ENCODE results near the gene CDH13.

DNA sequence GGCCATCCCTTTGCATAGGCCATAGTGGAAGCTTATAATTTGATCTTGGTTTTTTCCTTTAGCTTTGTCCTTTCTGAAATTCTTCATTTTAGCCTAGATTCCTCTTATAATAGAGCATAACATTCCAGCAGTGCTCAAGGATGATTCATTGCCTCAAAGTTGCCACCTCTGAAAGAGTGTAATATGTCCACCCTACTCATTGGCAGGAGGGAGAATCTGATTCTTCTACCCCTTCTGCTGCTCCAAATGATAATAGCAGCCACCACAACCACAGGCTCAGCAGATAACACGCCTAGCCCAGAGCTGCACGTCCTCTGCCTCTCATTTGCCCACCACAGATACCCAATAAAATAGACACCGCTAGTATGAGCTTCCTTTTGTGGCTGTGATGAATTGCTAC, 843.6 kb downstream of the CDH13 start:
- no peak for TF ChIP-seq EZH2phosphoT487 (IDR thresholded peaks at IDR 0.05; ENCODE audit: low read depth, severe bottlenecking, unreplicated experiment)
- TF ChIP-seq, protein P1, sequence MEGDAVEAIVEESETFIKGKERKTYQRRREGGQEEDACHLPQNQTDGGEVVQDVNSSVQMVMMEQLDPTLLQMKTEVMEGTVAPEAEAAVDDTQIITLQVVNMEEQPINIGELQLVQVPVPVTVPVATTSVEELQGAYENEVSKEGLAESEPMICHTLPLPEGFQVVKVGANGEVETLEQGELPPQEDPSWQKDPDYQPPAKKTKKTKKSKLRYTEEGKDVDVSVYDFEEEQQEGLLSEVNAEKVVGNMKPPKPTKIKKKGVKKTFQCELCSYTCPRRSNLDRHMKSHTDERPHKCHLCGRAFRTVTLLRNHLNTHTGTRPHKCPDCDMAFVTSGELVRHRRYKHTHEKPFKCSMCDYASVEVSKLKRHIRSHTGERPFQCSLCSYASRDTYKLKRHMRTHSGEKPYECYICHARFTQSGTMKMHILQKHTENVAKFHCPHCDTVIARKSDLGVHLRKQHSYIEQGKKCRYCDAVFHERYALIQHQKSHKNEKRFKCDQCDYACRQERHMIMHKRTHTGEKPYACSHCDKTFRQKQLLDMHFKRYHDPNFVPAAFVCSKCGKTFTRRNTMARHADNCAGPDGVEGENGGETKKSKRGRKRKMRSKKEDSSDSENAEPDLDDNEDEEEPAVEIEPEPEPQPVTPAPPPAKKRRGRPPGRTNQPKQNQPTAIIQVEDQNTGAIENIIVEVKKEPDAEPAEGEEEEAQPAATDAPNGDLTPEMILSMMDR (IDR thresholded peaks at IDR 0.05; ENCODE audit: poor library complexity), result no peak

All from hepatocyte (in vitro differentiated cells).